OCI-M1 (cell line): Measurements from ENCODE around the gene UCP2.
A peak's percentile ranks its signal among the peaks of the same experiment; 100 is the strongest.

Experiments
- DNase-seq: peaks from one replicate; lab custom pipeline; 2025; lab: John Stamatoyannopoulos, UW

UCP2 gene

DNA sequence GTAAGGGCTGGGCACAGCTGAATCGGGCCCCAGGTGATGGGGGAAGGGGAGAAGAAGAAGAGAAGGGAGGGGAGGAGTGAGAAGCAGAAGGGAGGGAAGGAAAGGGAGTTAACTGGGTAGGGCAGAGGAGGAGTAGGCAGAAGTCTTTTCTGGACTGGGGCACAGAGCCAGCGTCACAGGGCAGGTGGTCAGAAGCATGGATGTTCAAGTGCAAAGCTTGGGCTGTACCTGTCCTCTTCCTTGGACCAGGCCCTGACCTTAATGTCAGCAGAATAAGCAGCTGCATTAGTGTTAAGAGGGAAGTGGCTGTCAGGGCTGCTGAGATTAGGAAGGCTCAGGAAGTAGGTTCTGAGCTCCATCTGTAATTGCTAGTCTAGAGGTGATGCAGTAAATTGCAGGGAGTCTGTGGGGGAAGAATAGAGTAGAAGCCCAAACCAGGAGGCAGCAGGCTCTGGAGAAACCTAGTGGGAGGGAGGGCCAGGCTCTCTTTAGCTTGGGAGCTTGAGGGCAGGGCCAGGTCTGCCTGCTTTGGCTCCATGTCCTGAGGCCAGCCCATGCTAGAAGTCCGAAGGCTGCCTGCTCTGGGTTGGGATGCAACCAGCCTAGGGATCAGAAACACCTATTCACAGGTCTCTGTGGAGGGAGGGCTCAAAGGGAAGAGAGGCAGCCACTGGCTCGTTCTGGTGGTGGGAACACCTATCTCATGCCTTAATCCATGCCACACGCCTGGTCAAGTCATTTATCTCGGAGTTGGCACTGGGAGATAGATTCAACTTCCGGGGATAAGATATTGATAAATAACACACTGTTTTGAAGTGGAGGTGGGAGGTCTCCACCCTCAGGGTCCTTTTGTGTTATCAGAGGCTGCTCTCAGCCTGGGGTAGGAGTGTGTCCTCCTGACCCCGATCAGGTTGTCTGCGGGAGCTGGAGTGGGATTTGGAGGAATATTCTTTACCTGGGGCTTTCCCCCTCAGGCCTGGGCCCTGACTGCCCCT lies 28.0 kb upstream of the UCP2 start:
- peak; percentile 92 for DNase-seq

DNA sequence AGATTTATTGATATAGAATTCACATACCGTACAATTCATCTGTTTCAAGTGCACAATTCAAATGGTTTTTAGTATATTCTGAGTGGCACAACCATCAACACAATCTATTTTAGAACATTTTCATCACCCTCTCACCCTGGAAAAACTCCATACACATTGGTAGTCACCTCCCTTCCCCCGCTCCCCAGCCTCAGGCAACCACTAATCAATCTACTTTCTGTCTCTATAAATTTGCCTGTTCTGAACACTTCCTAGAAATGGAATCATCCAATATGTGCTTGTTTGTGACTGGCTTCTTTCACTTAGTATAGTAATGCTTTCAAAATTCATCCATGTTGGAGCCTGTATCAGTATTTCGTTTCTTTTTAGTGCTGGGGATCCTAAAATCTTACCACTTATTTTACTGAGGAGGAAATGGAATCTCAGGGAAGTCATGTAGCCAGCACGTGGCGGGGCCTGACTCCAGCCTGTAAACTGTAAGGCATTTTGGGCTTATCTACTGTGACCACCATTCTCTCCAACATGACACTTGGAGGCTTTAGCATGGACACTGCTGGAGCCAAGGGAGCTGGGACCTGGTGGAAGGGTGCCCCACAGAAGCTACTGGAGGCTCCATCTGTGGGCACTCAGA lies 27.1 kb upstream of the UCP2 start:
- peak; percentile 90 for DNase-seq

DNA sequence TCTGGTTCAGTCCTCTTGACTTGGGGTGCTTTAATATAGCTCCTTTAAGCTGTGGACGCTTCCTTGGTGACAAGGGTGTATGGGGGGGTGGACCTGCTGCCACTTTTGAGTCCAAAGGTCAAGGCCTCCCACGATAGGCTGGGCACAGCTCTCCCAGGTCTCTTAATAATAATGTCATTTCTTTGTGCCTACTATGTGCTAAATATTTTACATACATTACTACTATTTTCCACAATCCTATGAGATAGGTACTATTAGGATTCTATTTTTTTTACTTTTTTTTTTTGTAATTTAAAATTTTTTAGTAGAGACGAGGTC lies 26.5 kb upstream of the UCP2 start:
- no peak for DNase-seq

DNA sequence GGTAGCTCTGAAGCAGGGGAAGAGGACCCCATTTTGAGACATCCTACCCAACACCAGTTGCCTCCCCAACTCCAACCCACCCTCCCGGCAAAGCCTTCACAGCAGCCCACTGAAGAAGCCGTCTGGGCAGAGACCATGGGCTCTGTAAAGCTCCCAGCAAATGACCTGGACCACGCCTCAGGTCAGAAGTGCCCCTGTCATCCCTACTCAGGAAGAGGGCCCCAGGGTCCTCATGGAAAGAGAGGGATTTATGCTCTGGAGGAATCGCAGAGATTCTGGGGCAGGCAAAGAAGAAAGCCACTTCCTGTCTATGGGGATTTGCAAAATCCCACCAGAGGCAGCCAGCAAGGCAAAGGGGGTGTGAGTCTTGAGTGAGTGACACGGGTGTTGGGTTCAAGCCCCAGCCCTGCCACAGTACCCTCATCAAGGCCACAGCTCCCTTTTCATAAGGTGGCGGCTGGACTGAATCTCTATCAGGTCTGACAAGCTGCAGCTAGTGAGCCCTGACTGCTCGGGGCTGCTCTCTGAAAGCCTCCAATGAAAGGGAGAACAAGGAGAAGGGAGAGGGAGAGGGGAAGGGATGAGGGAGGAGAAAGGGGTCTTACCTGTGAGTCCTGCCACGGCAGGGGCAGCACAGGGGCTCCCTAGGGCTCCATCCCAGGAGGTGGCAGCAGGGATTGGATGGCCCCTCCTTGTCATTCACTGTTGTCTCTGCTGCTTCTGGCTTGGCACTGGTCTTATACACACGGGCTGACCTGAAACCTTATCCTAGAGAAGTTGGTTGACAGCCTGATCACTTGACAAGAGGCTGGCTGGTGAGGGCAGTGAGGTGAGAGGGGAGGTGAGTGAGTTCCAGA lies 26.0 kb upstream of the UCP2 start, which contains the start of gene UCP3:
TSS of gene UCP3 (minus strand) at position 713 of the 857 bp plus-strand sequence. CDS start 2,043 bp downstream, outside the sequence.
- DNase-seq = no peak

DNA sequence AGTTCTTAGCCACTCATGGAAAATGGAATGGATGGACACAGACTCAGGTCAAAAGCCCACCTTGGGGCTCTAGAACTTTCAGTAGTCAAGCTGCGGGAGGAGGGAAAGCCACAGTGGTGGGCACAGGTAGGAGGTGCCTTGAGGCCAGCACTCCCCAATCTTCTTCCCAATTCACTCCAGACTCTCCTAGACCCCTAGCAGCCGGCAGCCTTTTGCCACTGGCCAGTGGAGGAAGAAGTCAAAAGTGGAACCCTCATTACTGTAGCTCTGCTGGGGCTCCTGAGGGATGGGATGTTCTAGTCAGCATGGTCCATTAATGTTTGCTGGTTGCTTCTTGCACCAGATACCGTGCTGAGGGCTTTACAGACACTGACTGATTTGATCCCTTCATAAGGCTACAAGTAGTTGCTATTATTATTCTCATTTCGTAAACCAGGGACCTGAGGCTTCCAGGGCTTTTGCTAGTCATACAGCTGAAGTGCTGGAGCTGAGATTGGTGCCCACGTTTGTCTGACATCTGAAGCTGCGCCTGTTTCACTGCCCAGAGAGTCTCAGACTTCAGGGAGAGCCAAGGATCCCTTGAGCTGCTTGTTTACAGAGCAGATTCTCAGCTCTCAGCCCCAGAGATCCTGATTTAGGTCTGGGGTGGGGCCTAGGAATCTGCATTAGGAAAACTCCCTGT lies 25.2 kb upstream of the UCP2 start:
- DNase-seq = no peak

DNA sequence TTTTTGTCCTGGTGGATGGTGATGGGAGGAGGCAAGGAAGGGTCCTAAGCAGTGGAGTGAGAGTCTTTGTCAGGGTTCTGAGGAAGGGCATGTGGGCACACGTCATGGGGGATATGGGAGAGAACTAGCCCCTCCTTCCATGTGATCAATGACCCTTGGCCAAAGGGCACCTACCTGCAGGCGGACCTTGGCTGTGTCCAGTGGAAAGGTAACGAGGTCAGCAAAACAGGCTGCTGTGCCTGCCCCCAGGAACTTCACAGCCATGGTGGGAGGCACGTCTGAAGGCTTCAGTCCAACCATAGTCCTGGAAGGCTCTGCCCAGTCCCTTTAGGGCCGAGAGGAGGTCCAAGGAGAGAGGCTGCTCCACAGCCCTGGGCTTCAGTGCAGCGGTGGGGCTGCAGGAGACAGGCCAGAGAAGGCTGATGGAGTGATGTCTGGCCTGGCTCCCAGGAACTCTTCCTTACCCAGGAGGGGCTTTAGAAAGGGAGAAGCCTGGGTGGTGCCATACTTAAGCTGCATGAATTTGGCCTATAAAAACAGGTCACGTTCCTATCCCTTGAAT lies 24.2 kb upstream of the UCP2 start:
- DNase-seq = no peak

DNA sequence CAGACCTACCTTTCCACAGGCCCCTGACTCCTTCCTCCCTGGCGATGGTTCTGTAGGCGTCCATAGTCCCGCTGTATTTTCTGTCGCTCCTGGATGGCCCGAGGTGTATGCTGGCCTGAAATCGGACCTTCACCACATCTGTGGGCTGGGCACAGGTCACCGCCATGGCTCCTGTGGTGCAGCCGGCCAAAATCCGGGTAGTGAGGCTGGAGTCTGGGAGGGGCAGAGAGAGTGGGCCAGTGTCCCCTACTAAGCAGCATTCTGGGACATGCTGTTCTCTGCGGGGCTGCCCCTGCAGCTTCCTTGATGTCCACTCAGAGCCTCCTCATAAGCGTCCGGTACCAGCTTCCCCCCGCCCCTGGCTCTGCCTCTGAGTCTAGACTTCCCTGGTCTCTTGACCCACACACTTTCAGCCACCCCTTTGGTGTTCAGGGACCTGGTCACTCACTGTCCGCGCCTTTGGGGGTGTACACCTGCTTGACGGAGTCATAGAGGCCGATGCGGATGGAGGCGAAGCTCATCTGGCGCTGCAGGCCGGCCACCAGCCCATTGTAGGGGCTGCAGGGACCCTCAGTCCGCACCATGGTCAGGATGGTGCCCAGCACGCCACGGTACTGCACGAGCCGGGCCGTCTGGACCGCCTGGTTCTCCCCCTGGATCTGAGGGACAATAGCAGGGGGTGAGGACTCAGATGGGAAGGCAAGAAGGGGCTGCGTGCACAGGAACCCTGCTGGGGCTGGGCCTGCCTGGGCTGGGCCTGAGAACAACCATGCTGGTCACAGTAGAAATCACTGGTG lies 23.3 kb upstream of the UCP2 start:
- no peak for DNase-seq

DNA sequence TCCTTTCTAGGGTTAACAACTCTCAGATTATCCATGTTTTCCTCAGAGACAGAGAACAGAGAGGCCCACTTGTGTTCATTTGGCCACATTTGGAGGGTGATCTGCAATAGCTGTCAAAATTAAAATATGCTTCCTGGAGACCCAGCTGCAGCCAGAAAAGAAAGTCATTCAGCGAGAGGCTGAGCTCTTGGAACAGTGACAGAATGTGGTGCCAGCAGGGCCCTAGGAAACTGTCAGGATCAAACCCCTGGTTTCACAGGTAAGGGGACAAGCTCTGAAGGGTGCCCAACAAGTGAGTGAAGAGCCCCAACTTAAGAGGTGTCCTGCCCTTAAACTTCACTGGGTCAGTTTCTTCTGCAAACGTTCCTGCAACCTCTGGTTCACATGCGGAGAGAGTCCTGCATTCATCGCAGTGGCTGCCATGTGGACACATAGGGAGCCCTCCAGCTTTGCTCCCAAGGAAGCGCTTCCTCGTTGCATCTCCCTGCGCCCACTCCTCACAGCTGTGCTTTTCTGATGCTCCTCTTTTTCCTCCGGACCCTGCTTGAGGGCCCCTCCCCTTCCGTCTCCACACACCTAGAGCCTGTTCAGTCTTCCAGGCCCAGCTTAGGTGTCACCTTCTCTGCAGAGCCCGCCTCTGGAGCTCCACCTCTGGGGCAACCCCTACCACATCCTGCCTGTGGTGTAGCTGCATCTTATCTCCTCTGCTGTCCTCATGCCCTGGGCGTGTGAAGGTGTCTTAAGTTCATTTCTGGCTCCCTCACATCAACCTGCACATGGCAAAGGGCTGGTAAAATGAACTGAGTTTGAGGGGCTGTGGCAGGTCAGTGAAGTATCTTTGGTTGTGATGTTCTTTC lies 22.3 kb upstream of the UCP2 start:
- no peak for DNase-seq

DNA sequence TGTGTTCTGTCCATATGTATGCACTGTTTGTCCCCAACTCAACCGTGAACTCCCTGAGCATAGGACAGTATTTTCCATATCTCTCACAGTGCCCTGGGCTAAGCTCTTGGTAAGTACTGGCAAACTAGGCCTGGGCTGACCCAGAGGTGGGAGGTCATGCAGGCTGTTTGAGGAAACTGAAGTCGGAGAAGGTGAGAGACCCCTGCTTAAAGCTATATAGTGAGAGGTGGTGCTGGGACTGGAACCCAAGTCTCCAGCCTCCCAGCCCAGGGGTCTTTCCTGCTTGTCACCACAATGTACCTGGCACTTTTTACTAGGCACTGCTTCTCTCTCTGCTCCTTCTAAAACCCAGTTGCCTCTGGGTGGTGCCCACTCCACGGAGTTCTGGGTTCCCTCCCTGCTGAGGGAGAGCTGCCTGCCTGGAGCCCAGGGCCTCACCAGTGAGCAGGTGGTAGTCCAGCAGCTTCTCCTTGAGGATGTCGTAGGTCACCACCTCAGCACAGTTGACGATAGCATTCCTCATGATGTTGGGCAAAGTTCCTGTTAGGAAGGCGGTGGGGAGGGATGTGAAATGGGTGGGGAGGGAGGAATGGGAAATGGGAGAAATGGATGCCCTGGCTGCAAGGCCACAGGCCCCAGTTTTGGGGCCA lies 21.5 kb upstream of the UCP2 start:
- DNase-seq = no peak

DNA sequence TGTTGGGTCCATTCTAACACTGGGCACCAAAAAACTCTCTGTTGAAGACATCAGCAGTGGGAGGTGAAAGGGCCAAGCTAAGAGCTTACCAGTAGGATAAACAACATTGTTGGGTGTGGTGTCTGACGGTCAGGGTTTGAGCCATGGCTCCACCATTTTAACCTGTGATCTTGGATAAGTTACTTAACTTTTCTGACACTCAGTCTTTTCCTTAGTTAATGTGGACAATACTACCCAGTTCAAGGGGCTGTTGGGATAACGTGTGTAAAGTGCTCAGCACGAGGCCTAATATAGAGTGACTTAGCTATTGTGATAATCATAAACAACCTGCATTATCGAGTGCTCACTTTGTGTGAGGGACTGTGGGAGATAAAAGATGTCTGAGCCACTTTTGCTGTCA lies 20.2 kb upstream of the UCP2 start:
- DNase-seq = no peak

DNA sequence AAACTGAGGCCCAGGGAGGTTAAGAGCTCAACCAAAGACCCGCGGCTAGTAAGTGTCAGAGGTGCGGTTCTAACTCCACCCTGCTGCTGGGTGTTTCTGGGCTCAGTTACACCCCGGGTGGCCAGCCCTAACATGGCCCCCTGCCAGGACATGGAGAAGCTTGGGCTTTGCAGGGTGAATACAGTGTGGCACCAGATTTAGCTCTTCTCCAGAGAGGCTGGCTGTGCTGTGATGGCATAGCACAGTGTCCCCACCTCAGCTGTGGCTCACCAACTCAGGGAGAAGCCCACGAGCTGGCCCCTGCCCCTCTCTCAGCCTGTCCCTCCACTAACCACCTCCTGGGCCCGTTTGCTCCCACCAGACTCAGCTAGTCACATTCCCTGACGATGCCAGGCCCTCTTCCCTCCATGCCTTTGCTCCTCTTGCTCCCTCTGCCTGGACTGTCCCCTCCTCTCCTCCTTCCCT lies 19.2 kb upstream of the UCP2 start:
- DNase-seq = no peak

DNA sequence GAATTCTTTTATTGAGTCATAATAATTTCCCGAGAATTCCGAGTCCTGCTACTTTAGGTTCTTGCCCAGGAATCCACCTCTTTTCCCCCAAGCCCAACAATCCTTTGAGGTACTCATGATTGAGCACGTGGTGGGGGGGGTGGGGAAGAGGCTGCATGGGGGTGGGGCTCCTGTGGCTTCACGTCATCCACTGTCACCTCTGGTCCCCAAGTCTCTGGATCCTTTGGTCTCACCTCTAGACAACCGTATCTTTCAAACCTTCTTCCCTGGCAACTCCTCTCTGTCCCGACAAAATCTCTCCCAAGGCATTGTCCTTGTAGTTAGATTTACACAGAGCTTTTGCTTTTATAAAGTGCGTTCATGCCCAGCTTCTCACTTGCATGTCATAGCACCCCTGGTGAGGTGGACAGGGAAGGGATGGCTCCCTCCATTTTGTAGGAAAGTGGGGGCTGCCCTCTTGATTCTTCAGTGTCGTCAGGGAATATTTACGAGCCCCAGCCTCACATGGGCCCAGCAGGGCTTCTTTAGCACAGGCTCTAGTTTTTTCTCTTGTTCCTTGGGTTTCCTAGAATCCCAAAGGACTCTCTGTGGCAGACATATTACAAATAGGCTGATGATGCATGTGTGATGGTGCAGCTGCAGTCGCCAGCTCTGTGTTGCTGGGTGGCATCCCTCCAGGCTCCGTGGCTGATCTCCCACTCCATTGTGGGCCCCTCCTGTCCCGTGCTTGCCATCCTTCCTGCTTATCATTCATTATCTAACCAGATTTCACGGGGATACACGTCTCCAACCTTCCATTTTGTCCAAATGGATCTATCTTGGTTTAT lies 17.9 kb upstream of the UCP2 start:
- DNase-seq = no peak

DNA sequence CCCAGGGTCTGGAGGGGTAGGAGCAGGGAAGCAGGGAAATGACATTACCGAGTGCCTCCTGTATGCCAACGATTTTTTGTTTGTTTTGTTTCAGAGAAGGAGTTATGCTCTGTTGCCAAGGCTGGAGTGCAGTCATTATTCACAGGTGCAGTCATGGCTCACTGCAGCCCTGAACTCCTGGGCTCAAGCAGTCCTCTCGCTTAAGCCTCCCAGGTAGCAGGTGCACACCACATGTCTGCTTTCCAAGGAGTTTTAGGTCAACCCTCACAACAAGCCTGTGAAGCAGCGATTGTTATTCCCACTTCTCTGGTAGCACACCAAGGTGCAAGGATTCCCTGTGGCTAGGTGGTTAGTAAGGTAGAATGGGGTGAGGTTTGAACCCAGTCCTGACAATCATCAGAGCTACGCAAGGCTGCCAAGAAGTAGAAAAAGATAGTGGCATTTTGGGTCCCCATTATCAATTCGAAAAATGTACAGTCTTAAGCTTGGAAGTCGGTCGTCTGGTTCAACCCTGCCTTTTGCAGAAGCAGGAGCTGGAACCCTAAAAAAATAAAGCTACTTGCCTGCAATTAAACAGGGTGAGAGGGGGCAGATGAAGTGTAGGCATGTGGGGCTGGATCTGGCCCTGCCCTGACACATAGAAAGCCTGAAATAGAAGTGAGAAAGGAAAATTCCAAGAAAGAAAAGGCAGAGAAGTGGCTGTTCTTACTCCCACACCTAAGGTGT lies 17.1 kb upstream of the UCP2 start:
- no peak for DNase-seq

DNA sequence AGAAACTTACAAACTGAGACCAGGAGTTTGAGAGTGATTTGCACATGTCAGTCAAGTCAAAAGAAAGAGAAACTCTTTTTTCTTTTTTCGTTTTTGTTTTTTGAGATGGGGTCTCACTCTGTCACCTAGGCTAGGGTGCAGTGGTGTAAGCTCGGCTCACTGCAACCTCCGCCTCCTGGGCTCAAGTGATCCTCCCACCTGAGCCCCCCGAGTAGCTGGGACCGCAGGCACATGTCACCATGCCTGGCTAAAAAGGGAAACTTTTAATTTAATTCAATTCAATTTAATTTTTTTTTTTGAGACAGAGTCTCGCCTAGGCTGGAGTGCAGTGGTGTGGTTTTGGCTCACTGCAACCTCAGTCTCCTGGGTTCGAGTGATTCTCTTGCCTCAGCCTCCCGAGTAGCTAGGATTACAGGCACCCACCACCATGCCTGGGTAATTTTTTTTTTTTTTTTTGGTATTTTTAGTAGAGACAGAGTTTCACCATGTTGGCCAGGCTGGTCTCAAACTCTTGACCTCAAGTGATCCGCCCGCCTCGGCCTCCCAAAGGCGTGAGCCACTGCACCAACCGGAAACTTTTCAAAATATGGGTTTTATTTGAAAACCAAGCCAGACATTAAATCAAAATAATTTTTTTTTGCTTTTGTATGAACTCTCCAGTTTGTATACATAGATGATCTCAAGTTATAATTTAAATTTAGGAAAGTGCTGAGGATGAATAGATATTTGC lies 16.4 kb upstream of the UCP2 start:
- no peak for DNase-seq

DNA sequence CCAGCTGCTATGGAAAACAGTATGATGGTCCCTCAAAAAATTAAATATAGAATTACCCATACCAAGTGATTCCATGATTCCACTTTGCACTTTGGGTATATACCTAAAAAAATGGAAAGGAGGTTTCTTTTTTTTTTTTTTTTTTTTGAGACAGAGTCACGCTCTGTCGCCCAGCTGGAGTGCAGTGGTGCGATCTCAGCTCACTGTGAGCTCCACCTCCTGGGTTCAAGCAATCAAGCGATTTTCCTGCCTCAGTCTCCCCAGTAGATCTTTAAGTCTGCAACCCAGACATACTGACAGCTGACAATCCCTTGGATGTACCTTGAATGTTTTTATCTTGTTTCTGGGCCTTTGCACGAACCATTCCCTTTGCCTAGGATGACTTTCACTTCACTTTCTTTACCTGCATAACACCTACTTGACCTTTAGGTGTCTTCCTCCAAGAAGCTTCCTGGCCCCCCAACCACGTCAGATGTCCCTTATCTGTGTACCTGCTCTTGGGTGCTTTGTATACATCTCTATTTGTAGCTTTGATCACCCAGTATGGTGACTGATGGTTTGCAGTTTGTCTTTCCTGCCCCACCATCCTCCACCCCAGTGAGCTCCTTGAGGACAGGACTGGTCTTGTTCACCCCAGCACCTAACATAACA lies 14.6 kb upstream of the UCP2 start:
- DNase-seq = no peak

DNA sequence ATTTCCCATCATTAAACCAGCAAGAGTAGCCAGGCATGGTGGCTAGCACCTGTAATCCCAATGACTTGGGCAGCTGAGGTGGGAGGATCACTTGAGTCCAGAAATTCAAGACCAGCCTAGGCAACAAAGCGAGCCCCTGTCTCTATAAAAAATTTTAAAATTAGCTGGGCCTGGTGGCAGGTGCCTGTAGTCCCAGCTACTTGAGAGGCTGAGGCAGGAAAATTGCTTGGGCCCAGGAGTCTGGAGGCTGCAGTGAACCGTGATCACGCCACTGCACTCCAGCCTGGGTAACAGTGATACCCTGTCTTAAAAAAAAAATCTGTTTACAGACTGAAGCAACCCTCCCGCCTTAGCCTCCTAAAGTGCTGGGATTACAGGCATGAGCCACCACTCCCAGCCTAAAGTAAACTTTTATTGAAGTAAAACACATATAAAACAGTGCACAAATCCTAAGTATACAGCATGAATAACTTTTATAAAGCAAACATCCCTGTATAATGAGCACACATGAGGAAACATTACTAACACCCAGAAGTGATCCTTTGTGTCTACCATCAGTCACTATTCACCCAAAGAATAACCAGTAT lies 13.6 kb upstream of the UCP2 start:
- DNase-seq = no peak
